ENCODE measurements around the gene ANKHD1.

ANKHD1 gene, protein sequence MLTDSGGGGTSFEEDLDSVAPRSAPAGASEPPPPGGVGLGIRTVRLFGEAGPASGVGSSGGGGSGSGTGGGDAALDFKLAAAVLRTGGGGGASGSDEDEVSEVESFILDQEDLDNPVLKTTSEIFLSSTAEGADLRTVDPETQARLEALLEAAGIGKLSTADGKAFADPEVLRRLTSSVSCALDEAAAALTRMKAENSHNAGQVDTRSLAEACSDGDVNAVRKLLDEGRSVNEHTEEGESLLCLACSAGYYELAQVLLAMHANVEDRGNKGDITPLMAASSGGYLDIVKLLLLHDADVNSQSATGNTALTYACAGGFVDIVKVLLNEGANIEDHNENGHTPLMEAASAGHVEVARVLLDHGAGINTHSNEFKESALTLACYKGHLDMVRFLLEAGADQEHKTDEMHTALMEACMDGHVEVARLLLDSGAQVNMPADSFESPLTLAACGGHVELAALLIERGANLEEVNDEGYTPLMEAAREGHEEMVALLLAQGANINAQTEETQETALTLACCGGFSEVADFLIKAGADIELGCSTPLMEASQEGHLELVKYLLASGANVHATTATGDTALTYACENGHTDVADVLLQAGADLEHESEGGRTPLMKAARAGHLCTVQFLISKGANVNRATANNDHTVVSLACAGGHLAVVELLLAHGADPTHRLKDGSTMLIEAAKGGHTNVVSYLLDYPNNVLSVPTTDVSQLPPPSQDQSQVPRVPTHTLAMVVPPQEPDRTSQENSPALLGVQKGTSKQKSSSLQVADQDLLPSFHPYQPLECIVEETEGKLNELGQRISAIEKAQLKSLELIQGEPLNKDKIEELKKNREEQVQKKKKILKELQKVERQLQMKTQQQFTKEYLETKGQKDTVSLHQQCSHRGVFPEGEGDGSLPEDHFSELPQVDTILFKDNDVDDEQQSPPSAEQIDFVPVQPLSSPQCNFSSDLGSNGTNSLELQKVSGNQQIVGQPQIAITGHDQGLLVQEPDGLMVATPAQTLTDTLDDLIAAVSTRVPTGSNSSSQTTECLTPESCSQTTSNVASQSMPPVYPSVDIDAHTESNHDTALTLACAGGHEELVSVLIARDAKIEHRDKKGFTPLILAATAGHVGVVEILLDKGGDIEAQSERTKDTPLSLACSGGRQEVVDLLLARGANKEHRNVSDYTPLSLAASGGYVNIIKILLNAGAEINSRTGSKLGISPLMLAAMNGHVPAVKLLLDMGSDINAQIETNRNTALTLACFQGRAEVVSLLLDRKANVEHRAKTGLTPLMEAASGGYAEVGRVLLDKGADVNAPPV (N-terminal part only)

DNA sequence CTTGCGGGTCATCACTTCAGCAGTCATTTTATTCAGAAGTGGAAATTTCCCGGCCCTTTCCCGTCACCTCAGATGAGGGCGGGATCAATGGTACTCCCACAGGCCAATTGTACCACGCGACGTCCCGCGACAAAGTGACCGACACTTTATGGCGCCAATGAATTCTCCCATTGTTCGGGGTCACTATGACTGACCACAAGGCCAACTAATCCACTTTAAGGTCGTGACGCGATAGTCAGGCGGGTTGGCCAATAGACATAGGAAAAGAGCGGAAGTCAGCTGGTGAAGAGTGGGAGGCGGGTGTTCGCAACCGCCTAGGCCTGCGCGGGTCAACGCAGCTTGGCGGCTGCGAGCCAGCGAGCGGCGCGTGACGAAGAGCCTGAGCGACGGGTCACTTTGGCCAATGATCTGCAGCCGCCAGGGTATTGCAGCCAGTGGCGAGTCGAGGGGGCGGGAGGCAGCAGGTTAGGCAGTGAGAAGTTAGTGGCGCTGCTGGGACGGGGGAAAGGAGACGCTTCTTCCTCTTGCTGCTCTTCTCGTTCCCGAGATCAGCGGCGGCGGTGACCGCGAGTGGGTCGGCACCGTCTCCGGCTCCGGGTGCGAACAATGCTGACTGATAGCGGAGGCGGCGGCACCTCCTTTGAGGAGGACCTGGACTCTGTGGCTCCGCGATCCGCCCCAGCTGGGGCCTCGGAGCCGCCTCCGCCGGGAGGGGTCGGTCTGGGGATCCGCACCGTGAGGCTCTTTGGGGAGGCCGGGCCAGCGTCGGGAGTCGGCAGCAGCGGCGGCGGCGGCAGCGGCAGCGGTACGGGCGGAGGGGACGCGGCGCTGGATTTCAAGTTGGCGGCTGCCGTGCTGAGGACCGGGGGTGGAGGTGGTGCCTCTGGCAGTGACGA is at the start of gene ANKHD1:
TSS of gene ANKHD1 (plus strand) at position 472 of the 896 bp plus-strand sequence. CDS start at position 607, 135 bp downstream.
- peak; percentile 96 for DNase-seq (ENCODE audit: low spot score)

DNA sequence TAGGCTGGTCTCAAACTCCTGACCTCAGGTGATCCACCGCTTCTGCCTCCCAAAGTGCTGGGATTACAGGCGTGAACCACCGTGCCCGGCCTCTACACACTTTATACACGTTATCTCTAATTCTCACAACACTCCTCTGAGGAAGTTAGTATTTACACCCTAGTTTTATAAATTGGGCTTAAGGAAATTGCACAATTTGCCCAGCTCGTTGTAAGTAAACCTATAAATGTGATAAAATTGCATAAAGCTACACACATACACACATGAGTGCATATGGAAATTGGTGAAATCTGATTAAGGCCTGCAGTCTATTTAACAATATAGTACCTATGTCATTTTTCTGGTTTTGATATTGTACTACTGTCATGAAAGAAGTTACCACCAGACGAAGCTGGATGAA is 46.1 kb upstream of the ANKHD1 start:
- DNase-seq (ENCODE audit: low spot score): no peak

DNA sequence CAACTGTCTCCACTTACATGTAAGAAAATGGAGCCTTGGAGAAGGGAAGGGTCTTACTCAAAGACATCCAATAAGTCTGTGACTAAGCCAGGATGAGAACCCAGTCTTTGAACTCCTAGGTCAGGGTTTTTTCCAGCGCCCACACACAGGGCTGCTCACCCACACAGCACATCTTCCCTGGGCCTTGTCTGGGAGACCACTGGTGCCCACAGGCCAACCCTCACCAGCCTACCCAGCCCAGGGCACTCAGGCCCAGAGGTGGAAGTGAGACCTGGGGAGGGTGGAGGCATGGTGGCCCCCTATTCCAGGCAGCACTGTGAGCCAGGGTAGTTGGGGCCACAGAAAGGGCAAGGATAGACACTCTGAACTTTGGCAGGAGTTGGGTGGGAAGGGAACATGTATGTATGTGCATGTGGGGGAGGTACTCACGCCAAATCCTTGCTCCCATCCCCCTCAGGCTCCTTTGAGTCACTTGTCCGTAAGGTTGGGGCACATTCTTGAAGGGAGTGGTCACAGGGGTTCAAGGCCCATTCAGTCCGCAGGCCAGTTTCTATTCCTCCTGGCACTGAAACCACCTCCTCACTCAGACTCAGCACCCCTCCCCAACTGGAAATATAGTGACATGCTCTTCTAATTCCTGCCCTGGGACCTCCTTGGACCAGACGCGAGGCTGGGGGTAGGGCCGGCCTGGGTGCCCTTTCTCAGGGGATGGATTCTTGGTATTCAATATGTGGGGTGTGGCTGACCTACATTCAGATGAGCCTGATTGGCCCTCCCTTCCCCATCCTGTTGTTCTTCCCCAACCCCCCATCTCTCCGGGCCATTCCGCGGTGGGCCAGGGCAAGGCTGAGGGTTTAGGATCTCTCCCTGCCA is 44.5 kb upstream of the ANKHD1 start:
- no peak for DNase-seq (ENCODE audit: low spot score)

- DNase-seq (ENCODE audit: low spot score): peak; percentile 91
Observed at GRCh38 chr5:140357726-140358093, 43.9 kb upstream of the ANKHD1 start.

DNA sequence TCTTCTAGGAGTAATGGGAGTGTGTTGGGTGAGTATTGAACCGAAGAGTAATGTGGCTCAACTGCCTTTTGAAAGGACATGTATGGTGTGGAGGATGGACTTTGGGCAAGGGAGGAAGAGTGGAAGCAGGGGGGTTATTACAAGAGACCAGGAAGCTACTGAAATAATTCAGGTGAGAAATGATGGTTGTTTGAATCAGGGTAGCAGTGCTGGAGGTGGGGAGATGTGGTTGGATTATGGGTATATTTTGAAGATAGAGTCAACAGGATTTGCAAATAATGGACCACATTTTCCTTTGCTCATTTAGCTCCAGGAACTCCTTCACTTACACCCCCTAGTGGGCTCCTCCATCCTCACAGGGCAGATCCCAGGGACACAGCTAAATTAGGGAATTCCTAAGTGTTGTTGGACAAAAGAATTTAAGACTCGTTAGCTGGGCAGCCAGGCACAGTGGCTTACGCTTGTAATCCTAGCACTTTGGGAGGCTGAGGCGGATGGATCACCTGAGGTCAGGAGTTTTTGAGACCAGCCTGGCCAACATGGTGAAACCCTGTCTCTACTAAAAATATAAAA is 42.8 kb upstream of the ANKHD1 start:
- DNase-seq (ENCODE audit: low spot score): peak; percentile 69

GRCh38 chr5:140360101-140360500 is 41.5 kb upstream of the ANKHD1 start, which contains the start of gene SLC4A9:
Gene SLC4A9 (plus strand): TSS chr5:140360194. CDS start chr5:140360237, 43 bp downstream.
- DNase-seq (ENCODE audit: low spot score): no peak

DNA sequence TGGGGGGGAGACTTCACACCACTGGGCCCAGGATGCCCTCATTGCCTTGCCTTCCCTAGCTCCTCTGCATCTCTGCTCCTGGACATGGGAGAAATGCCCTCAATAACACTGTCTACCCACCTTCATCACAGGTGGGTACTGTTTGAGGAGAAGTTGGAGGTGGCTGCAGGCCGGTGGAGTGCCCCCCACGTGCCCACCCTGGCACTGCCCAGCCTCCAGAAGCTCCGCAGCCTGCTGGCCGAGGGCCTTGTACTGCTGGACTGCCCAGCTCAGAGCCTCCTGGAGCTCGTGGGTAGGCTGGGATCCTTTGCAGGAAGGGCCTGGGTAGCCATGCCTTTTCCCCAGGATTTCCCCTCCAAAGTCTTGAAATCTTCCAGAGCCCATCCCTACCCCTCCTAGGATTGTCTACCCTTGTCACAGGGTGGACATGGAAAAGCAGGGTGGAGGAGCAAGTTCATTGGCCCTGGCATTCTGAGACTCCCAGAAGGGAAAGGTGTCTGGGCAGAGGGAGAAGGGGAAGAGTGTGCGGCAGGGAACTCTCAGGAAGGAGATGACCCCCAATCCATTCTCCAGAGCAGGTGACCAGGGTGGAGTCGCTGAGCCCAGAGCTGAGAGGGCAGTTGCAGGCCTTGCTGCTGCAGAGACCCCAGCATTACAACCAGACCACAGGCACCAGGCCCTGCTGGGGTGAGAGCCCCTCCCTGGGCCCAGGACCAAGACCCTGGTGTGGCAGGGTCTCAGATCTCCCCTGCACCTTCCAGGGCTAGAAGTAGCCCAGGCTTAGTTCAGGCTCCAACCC is 40.8 kb upstream of the ANKHD1 start:
- no peak for DNase-seq (ENCODE audit: low spot score)

DNA sequence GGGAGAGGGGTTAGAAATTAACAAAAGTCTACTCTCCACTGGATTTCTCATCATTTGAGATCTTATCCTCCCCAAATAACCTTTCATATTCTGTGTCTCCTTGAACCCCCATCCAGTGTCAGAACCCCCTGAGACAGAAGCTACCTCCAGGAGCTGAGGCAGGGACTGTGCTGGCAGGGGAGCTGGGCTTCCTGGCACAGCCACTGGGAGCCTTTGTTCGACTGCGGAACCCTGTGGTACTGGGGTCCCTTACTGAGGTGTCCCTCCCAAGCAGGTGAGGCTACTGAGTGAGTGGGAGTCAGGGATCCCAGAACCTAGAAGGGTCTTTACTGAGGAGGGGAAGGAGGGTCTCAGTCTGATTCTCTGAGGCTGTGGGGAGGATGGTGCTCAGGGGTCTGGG is 39.7 kb upstream of the ANKHD1 start:
- DNase-seq (ENCODE audit: low spot score): no peak

- DNase-seq (ENCODE audit: low spot score): no peak
Observed at GRCh38 chr5:140362311-140362710, 39.3 kb upstream of the ANKHD1 start.

DNA sequence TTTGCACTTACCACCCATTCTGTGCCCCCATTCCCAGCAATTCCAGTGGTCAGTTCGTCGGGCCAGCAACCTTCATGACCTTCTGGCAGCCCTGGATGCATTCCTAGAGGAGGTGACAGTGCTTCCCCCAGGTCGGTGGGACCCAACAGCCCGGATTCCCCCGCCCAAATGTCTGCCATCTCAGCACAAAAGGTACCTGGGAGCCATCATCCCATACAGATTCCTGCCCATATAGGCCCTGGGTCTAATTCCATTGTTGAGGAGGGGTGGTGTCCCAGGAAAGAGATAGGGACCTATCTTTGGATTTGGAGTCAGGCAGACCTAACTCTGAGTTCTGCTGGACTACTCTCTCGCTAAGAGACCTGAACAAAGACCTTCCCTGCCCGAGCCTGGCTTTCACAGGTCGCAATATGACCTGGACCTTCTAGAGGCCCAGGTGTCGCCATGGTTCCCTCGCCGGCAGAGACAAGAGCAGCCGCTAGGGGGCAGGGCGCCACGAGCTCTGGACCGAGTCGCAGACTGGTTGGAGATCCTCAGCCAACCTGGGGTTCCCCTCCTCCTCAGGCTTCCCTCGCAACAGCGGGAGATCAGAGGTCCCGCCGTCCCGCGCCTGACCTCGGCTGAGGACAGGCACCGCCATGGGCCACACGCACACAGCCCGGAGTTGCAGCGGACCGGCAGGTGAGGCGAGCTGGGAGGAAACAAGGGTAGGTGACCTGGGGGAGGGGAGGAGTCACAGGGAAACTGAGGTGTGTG is 38.6 kb upstream of the ANKHD1 start:
- DNase-seq (ENCODE audit: low spot score): peak; percentile 82

GRCh38 chr5:140363631-140364471 is 37.8 kb upstream of the ANKHD1 start:
- DNase-seq (ENCODE audit: low spot score): no peak

- DNase-seq (ENCODE audit: low spot score): no peak
Observed at GRCh38 chr5:140364472-140364765, 37.2 kb upstream of the ANKHD1 start.

DNA sequence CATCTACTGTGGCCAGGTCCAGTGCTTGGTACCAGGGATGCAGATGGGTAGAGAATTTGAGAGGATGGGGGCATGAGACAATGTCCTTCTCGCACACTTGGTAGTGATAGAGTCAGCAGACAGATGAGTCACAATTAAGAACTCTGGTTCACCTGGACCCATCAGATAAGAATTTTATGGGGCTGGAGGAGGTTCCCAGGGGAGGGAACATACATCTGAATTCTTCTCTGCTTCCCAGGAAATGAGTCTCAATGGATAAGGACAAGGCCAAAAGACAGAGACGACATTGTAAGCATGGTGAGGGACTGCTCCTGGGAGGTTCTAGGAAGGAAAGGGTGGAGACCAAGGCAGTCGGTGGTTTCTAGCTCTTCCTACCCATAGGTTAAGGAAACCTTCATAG is 36.4 kb upstream of the ANKHD1 start:
- DNase-seq (ENCODE audit: low spot score): no peak

GRCh38 chr5:140365941-140366340 is 35.7 kb upstream of the ANKHD1 start:
- no peak for DNase-seq (ENCODE audit: low spot score)

DNA sequence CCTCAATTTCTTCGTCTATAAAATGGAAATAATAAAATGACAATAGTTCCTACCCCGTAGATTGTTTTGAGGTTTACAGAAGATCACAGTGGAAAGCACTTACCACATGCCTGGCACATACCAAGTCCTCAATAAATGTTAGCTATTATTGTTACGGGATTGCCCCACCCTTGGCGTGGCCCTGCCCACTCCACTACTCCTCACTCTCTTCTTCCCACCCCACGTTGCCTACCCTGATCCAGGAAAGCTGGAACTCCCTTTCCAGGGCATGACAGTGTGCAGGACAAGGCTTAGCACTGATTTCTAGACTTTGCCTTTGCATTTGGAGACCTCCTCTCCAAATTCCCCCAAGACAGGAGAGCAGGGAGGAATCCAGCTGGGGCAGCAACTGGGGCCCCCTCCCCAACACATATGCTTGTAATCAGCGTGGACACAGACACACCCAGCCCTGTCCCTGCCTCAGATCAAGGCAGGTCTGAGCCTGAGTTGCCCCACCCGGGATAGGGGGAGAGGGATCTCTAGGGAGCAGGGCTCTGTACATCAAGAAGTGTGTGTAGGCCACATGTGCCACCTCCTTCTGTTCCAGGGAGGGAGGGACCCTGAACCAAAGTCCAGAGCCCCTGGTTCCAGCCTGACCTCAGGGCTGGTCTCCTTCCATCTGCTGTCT is 34.9 kb upstream of the ANKHD1 start:
- DNase-seq (ENCODE audit: low spot score): no peak

GRCh38 chr5:140367256-140368013 is 34.2 kb upstream of the ANKHD1 start:
- no peak for DNase-seq (ENCODE audit: low spot score)

Data from AG08396 (cell line).